ENCODE results near the gene LYRM7. TPM values are rescaled to one million over a fixed set of nuclear protein-coding genes. Genes with fewer than 3 reads are reported as not detected.

LYRM7 gene
- total RNA-seq, 2 donors from 2014 or later = 8.8 to 9.0 TPM

DNA sequence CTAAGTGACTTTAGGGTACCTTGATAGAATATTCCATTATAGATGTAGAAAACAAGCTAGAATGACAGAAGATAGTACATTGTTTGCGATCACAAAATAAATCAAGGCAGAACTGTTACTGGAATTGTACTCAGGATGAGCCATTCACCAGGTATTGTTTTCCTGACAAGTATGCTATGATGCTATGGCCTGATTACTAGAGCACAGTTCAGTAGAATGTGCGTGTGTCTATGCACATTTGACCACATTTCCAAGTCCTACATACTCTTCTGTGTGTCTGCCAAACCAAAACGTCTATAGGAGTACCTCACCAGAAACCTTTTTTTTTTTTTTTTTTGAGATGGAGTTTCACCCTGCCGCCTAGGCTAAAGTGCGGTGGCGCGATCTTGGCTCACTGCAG is 49.8 kb downstream of the LYRM7 start:
- Mint-ChIP-seq H3K36me3 (ENCODE audit: low read depth) (no peaks in the 10 kb centered on the region), H3K4me3 (no peak overlapping the region)

DNA sequence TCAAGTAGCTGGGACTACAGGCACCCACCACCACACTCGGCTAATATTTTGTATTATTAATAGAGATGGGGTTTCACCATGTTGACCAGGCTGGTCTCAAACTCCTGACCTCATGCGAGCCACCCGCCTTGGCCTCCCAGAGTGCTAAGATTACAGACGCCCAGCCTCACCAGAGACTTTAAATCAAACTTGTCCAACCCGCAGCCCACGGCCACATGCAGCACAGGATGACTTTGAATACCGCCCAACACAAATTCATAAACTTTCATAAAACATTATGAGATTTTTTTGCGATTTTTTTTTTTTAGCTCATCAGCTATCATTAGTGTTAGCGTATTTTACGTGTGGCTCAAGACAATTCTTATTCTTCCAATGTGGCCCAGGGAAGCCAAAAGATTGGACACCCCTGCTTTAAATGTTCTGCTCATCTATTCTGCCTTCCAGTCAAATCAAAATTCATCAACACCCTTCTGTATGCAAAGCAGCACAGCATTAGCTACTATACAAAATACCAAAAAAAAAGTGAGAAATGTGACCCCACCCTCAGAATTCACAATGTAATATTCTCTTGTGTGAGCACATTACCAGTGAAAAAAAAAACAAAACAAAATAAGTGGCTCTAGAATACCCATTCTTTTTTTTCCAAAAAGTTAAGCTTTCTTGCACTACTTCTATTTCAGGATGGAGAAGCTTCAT is 50.4 kb downstream of the LYRM7 start:
- 90% methylated on average over 4 to 9 of the region's 10 CpGs for WGBS, 2 experiments (ENCODE audit: insufficient coverage in 1 of 2, insufficient read length in 1 of 2)
- no peaks in the 10 kb centered on the region for H3K27me3 ChIP-seq (ENCODE audit: control insufficient read depth, insufficient read depth, low read length, poor library complexity, severe bottlenecking)
- no peak overlapping the region for H3K4me3 Mint-ChIP-seq
- no peak overlapping the region for H3K27ac ChIP-seq (ENCODE audit: low read depth, low read length)
- H3K27me3 Mint-ChIP-seq (ENCODE audit: insufficient read depth) = no peaks in the 10 kb centered on the region
- no peak overlapping the region for H3K27ac Mint-ChIP-seq
- H3K4me3 ChIP-seq (ENCODE audit: low read length) = no peak overlapping the region
- no peaks in the 10 kb centered on the region for H3K4me1 Mint-ChIP-seq
- H3K9ac ChIP-seq (ENCODE audit: extremely low read depth, low read length, poor library complexity, severe bottlenecking) = no peak overlapping the region
- no peaks in the 10 kb centered on the region for H3K9me3 Mint-ChIP-seq
- no peak for DNase-seq
- H3K9me3 ChIP-seq (ENCODE audit: control insufficient read depth, low read length) = no peaks in the 10 kb centered on the region
- no peaks in the 10 kb centered on the region for H3K36me3 ChIP-seq (ENCODE audit: control insufficient read depth, insufficient read depth, low read length)
- no peaks in the 10 kb centered on the region for H3K4me1 ChIP-seq (ENCODE audit: control insufficient read depth, insufficient read depth, low read length)
- no peaks in the 10 kb centered on the region for H3K36me3 Mint-ChIP-seq (ENCODE audit: low read depth)
- TF ChIP-seq, protein P1, sequence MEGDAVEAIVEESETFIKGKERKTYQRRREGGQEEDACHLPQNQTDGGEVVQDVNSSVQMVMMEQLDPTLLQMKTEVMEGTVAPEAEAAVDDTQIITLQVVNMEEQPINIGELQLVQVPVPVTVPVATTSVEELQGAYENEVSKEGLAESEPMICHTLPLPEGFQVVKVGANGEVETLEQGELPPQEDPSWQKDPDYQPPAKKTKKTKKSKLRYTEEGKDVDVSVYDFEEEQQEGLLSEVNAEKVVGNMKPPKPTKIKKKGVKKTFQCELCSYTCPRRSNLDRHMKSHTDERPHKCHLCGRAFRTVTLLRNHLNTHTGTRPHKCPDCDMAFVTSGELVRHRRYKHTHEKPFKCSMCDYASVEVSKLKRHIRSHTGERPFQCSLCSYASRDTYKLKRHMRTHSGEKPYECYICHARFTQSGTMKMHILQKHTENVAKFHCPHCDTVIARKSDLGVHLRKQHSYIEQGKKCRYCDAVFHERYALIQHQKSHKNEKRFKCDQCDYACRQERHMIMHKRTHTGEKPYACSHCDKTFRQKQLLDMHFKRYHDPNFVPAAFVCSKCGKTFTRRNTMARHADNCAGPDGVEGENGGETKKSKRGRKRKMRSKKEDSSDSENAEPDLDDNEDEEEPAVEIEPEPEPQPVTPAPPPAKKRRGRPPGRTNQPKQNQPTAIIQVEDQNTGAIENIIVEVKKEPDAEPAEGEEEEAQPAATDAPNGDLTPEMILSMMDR (conservative IDR thresholded peaks at IDR 0.05) = no peak

More for the DNA sequence above, 49.8 kb downstream of the LYRM7 start:
- TF ChIP-seq, protein P1 (conservative IDR thresholded peaks at IDR 0.05) = no peak
- Histone ChIP-seq H3K4me1 (ENCODE audit: control insufficient read depth, insufficient read depth, low read length) (no peaks in the 10 kb centered on the region), H3K27ac (ENCODE audit: low read depth, low read length) (no peak overlapping the region), H3K9ac (ENCODE audit: extremely low read depth, low read length, poor library complexity, severe bottlenecking) (no peak overlapping the region), H3K9me3 (ENCODE audit: control insufficient read depth, low read length) (no peaks in the 10 kb centered on the region), H3K27me3 (ENCODE audit: control insufficient read depth, insufficient read depth, low read length, poor library complexity, severe bottlenecking) (no peaks in the 10 kb centered on the region), H3K4me3 (ENCODE audit: low read length) (no peak overlapping the region), H3K36me3 (ENCODE audit: control insufficient read depth, insufficient read depth, low read length) (no peaks in the 10 kb centered on the region)
- Mint-ChIP-seq H3K27ac (no peak overlapping the region), H3K9me3 (no peaks in the 10 kb centered on the region), H3K27me3 (ENCODE audit: insufficient read depth) (no peaks in the 10 kb centered on the region), H3K4me1 (no peaks in the 10 kb centered on the region)
- DNase-seq = no peak
- WGBS, 2 experiments (ENCODE audit: insufficient coverage in 1 of 2, insufficient read length in 1 of 2) = 95 to 100% methylated on average over 1 to 7 of the region's 7 CpGs

DNA sequence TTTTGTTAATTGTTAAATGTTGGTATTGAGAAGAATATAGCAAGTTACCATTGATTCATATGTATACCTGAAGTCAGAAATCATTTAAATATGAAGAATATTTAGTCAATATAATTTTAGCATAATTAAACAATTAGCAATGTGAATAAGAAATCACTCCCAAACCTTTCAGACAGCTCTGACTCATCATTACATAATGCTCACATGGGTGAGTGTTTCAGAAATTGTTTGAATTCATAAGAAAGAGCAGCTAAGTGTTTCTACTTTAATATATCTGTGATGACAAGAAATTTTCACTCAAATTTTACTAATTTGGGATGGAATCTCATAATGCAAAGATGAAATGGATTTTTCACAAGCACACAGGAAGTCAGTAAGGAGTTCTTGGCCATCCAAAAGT is 51.1 kb downstream of the LYRM7 start:
- Mint-ChIP-seq H3K27ac (no peak overlapping the region), H3K27me3 (ENCODE audit: insufficient read depth) (no peaks in the 10 kb centered on the region), H3K4me3 (no peak overlapping the region), H3K4me1 (no peaks in the 10 kb centered on the region), H3K9me3 (no peaks in the 10 kb centered on the region), H3K36me3 (ENCODE audit: low read depth) (no peaks in the 10 kb centered on the region)
- Histone ChIP-seq H3K27me3 (ENCODE audit: control insufficient read depth, insufficient read depth, low read length, poor library complexity, severe bottlenecking) (no peaks in the 10 kb centered on the region), H3K27ac (ENCODE audit: low read depth, low read length) (no peak overlapping the region), H3K9ac (ENCODE audit: extremely low read depth, low read length, poor library complexity, severe bottlenecking) (no peak overlapping the region), H3K9me3 (ENCODE audit: control insufficient read depth, low read length) (no peaks in the 10 kb centered on the region), H3K4me3 (ENCODE audit: low read length) (no peak overlapping the region), H3K4me1 (ENCODE audit: control insufficient read depth, insufficient read depth, low read length) (no peaks in the 10 kb centered on the region), H3K36me3 (ENCODE audit: control insufficient read depth, insufficient read depth, low read length) (no peaks in the 10 kb centered on the region)
- TF ChIP-seq, protein P1 (conservative IDR thresholded peaks at IDR 0.05) = no peak
- DNase-seq = no peak
